BJ (cell line): ENCODE results near the gene FNDC11. TPM values are rescaled to one million over a fixed set of nuclear protein-coding genes. Genes with fewer than 3 reads are reported as not detected.
"Not testable (repeated sequence)": the region's sequence is repeated elsewhere in the genome, so short reads cannot be mapped to it uniquely, and the experiment has no call there.

Experiments used
- CTCF ChIA-PET: fragments of 350-600 bp; formaldehyde crosslinking; extraction: SDS; loops from one replicate; lab custom pipeline; 2021; ENCODE audit warnings: antibody characterized with exemption, inconsistent platforms; lab: Yijun Ruan, JAX
- POLR2A ChIA-PET: fragments of 300-600 bp; sonication (Branson Sonifier 250); formaldehyde crosslinking; extraction: SDS; loops from one replicate; lab custom pipeline; 2021; ENCODE audit warnings: antibody characterized with exemption; lab: Charles Lee
- DNase-seq: peaks from one replicate; pipeline ENCODE4 v3.0.0-alpha.2; 2011; ENCODE audit warnings: low read depth
- H3K27me3 ChIP-seq: 2 replicates; pipeline ENCODE4 v1.6.0; 2011; ENCODE audit warnings: low read length; ENCODE audit not compliant: control insufficient read depth, insufficient read depth
- H3K36me3 ChIP-seq: 2 replicates; pipeline ENCODE4 v1.5.1; 2011; ENCODE audit warnings: low read length; ENCODE audit not compliant: control insufficient read depth, insufficient read depth
- H3K4me3 ChIP-seq: 2 replicates; pipeline ENCODE4 v1.5.1; 2011; ENCODE audit warnings: low read depth, mild to moderate bottlenecking, control low read depth, low read length
- polyA plus RNA-seq: library from polyadenylated mRNA; depleted of rRNA; stranded (reverse); fragments of >200 nt; gene quantifications from 2 replicates; pipeline ENCODE4 v1.2.3, GENCODE V29; 2011
- TF ChIP-seq, protein P1 (sequence below): IDR thresholded peaks from 2 replicates; pipeline ENCODE4 v1.5.1; 2011; ENCODE audit warnings: low read depth, mild to moderate bottlenecking, control low read depth, inconsistent platforms, low read length, moderate library complexity; ENCODE audit not compliant: insufficient read depth

The FNDC11 gene
- polyA plus RNA-seq, 1 experiment, result 0.76 TPM

DNA sequence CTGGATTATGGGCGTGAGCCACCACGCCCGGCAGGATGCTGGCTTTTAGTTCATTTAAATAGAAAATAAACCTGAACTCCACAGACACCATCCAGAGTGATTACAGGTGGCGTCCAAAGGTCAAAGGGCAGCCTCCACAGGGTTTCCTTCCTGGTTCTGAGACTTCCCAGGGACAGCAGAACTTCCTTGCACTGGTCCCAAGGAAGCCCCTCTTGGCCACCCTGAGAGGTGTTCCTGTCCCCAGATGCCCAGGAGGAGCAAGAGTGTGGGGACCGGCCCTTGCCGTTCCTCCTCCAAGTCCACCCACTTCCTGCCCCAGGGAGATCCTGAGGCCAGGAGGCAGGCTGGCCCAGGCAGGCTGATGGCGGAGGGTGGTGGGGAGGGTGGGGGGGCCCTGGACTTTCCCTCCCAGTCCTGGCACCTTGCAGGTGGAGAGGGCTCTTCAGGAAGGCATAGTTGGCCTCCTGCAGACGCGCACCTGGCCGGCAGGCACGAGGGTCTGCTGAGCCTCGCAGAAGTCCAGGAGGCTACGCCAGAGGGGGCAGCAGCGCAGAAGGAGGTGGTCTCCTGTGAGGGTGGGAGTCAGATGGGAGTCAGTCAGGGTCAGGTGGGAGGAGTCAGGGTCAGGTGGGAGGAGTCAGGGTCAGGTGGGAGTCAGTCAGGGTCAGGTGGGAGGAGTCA lies 5.0 kb downstream of the FNDC11 start:
- Histone ChIP-seq H3K4me3 (no peak overlapping the region), H3K27me3 (no peaks in the 10 kb centered on the region), H3K36me3 (peaks cover 25% of the 10 kb centered on the region)
- ChIA-PET POLR2A (no interaction called here), CTCF (no interaction called here)
- DNase-seq, result no peak
- TF ChIP-seq, protein P1, sequence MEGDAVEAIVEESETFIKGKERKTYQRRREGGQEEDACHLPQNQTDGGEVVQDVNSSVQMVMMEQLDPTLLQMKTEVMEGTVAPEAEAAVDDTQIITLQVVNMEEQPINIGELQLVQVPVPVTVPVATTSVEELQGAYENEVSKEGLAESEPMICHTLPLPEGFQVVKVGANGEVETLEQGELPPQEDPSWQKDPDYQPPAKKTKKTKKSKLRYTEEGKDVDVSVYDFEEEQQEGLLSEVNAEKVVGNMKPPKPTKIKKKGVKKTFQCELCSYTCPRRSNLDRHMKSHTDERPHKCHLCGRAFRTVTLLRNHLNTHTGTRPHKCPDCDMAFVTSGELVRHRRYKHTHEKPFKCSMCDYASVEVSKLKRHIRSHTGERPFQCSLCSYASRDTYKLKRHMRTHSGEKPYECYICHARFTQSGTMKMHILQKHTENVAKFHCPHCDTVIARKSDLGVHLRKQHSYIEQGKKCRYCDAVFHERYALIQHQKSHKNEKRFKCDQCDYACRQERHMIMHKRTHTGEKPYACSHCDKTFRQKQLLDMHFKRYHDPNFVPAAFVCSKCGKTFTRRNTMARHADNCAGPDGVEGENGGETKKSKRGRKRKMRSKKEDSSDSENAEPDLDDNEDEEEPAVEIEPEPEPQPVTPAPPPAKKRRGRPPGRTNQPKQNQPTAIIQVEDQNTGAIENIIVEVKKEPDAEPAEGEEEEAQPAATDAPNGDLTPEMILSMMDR, result no peak

DNA sequence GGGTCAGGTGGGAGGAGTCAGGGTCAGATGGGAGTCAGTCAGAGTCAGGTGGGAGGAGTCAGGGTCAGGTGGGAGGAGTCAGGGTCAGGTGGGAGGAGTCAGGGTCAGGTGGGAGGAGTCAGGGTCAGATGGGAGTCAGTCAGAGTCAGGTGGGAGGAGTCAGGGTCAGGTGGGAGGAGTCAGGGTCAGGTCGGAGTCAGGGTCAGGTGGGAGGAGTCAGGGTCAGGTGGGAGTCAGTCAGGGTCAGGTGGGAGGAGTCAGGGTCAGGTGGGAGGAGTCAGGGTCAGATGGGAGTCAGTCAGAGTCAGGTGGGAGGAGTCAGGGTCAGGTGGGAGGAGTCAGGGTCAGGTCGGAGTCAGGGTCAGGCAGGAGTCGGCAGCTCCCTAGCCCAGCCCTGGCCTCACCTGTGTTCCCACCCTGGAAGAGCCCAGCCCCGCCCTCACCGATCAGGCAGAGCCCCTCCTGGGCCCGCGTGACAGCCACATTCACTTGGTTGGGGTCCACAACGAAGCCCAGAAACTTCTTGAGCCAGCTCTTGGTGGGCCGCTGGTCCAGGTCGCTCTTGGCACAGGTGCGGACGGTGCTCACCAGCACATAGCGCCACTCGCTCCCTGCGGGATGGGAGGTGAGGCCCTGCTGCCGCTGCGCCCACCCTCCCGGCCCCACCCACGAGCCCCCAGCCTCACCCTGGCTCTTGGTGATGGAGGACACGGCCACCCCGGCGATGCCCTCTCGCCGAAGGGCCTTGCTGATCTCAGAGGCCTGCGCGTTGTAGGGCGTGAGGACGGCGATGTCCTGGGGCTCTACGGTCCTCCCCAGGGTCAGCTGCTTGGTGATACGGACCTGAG lies 5.8 kb downstream of the FNDC11 start:
- CTCF ChIA-PET, H3K27me3 ChIP-seq, DNase-seq, H3K4me3 ChIP-seq, POLR2A ChIA-PET: not testable (repeated sequence)
- H3K36me3 ChIP-seq, result peaks cover 25% of the 10 kb centered on the region

DNA sequence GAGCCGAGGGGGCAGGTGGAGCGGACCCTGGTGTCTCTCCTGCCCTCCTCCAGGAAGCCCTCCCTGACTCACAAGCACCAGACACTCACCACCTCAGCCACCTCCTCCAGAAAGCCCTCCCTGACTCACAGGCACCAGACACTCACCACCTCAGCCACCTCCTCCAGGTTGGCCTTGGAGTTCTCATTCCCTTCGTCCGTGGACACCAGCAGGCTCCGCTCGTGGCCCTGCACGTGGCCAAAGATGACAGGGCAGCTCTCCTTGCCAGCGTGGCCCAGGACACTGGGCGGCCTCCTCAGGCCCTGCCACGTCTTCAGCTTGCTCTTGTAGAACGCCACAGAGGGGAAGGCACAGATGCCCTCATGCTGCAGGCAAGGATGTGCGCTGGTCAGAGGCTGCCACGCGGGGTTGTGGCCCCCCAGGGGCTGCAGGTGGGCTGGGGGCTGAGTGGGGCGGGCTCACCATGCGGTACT lies 6.4 kb downstream of the FNDC11 start:
- ChIA-PET CTCF (no interaction called here), POLR2A (no interaction called here)
- peaks cover 25% of the 10 kb centered on the region for H3K36me3 ChIP-seq
- no peak for DNase-seq
- no peaks in the 10 kb centered on the region for H3K27me3 ChIP-seq
- TF ChIP-seq, protein P1, result no peak
- H3K4me3 ChIP-seq, result no peak overlapping the region

DNA sequence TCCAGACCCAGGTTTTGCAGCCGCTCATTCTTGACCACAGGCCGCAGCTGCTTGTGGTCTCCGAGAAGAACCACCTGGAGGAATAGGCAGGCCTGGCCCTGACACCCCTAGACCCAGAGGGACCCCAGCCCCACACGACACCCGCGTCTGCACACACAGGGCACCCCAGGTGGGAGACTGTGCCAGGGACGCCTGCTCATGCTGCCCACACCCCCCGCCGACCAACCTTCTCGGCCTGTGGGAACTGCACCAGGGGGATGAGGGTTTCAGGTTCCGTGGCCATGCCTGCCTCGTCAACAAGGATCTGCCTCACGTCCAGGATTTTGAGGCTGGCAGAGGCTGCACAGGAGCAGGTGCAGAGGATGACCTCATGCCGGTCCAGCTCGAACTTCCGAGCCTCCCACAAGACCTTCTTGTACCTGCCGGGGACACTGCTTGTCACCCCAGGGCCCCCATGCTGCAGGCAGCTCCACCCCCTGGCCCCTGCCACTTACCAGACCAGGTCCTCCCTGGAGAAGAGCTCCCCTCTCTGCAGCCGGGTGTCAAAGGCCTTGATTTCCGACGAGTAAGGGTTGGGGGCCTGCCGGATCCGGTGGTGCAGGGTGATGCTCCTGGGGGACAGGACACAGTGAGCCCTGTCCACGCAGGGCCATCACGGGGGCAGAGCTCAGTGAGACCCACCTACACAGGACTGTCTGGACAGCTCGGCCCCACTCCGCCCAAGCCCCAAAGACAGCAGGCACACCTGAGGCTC lies 7.1 kb downstream of the FNDC11 start:
- CTCF ChIA-PET, result no interaction called here
- peaks cover 29% of the 10 kb centered on the region for H3K36me3 ChIP-seq

DNA sequence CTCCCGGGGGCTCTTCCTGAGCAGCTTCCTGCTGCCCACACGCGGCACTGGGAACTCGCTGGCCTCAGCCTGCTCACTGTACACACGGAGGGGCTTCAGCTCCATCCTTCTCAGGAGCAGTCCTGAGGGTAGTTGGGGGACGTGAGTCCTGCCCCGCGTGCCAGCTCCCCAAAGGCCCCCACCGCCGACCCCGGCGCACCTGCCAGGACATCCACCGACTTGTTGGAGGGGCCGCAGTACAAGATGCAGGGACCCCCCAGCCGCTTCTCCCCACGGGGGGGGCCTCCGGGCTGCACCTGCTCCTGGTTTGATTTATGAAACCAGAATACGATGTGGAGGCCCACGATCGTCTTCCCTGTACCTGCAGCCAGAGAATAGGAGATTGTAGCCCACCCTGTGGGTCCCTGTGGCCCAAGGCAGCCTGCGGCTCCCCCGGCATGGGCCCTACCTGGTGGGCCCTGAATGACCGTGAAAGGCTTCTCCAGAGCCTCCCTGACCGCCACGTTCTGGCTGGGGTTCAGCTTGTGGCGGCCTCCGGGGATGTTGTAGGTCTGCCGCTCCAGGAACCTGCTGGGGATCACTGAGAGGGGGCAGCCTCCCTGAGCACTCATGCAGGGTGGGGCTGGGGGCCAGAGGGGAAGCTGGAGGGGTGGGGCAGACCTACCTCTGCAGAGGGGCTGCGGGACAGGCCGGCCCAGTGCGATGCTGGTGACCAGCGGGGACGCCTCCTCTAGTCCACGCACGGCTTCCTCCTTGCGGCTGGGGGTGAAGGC lies 7.9 kb downstream of the FNDC11 start:
- POLR2A ChIA-PET, result no interaction called here
- TF ChIP-seq, protein P1, result no peak
- no peak for DNase-seq
- Histone ChIP-seq H3K4me3 (no peak overlapping the region), H3K36me3 (peaks cover 32% of the 10 kb centered on the region), H3K27me3 (no peaks in the 10 kb centered on the region)
- CTCF ChIA-PET, result no interaction called here

More for the DNA sequence above, 7.1 kb downstream of the FNDC11 start:
- Histone ChIP-seq H3K4me3 (no peak overlapping the region), H3K27me3 (no peaks in the 10 kb centered on the region)
- no peak for DNase-seq
- POLR2A ChIA-PET, result no interaction called here
- TF ChIP-seq, protein P1, result no peak
